Measurements from ENCODE around the gene RPP38. TPM values are rescaled to one million over a fixed set of nuclear protein-coding genes. Genes with fewer than 3 reads are reported as not detected.

Gene RPP38
- total RNA-seq, 1 experiment from 2014 or later: 23.3 TPM

DNA sequence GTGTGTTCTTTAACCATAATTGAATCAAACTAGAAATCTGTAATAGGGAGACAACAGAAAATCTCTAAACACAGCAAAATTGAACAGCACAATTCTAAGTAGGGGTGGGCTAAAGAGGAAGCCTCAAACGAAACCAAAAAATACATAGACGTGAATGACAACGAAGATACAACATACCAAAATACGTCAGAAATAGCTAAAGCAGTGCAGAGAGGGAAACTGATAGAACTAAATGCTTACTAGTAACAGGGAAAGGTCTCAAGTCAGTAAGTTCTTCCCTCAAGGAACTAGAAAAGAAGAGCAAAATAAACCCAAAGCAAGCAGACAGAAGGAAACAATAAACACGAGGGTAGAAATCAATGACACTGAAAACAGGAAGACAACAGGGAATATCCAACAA lies 19.1 kb downstream of the RPP38 start (continued):
- TF ChIP-seq RAD21 (IDR thresholded peaks at IDR 0.05; ENCODE audit: low read depth): no peak
- no peak for TF ChIP-seq SRF (IDR thresholded peaks at IDR 0.05; ENCODE audit: low read depth)
- TF ChIP-seq YY1 (IDR thresholded peaks at IDR 0.05; ENCODE audit: extremely low read depth, insufficient replicate concordance, low read depth, low read length): no peak
- no peak for TF ChIP-seq TCF7L2 (IDR thresholded peaks at IDR 0.05; ENCODE audit: borderline replicate concordance, extremely low read depth, insufficient read depth, insufficient read length)
- no peak for TF ChIP-seq POLR2AphosphoS5 (IDR thresholded peaks at IDR 0.05; ENCODE audit: low read depth, low read length)
- TF ChIP-seq SP1 (IDR thresholded peaks at IDR 0.05; ENCODE audit: low read depth): no peak
- no peak for TF ChIP-seq POLR2A (IDR thresholded peaks at IDR 0.05; ENCODE audit: borderline replicate concordance, extremely low read depth, insufficient read depth, insufficient read length)

- ChIA-PET CTCF (no interaction called here), POLR2A (no interaction called here), RAD21 (ENCODE audit: low non-redundant PET in 1 of 2, low total read pairs in 2 of 2, uncharacterized antibody in 2 of 2, unreplicated experiment in 2 of 2) (no interaction called here)
- no peak for TF ChIP-seq POLR2AphosphoS5 (IDR thresholded peaks at IDR 0.05; ENCODE audit: low read depth, low read length)
- TF ChIP-seq SRF (IDR thresholded peaks at IDR 0.05; ENCODE audit: low read depth): no peak
- TF ChIP-seq REST (IDR thresholded peaks at IDR 0.05; ENCODE audit: low read depth): no peak
- no peak for TF ChIP-seq CEBPB (IDR thresholded peaks at IDR 0.05; ENCODE audit: low read depth)
- TF ChIP-seq YY1 (IDR thresholded peaks at IDR 0.05; ENCODE audit: extremely low read depth, insufficient replicate concordance, low read depth, low read length): no peak
- no peak for TF ChIP-seq FOSL1 (IDR thresholded peaks at IDR 0.05; ENCODE audit: low read depth)
- TF ChIP-seq CTCF (IDR thresholded peaks at IDR 0.05 in 2 of 3, conservative IDR thresholded peaks at IDR 0.05 in 1 of 3; ENCODE audit: borderline replicate concordance in 1 of 3, insufficient read depth in 1 of 3, low read depth in 2 of 3, low read length in 2 of 3): no peak
- TF ChIP-seq ZFX (IDR thresholded peaks at IDR 0.05): no peak
- TF ChIP-seq SIN3A (IDR thresholded peaks at IDR 0.05; ENCODE audit: low read depth): no peak
- TF ChIP-seq POLR2A (IDR thresholded peaks at IDR 0.05; ENCODE audit: borderline replicate concordance, extremely low read depth, insufficient read depth, insufficient read length): no peak
- TF ChIP-seq EGR1 (IDR thresholded peaks at IDR 0.05; ENCODE audit: low read depth): no peak
- TF ChIP-seq, protein P1, sequence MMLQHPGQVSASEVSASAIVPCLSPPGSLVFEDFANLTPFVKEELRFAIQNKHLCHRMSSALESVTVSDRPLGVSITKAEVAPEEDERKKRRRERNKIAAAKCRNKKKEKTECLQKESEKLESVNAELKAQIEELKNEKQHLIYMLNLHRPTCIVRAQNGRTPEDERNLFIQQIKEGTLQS (IDR thresholded peaks at IDR 0.05): no peak
- TF ChIP-seq EZH2 (IDR thresholded peaks at IDR 0.05): no peak
- Histone ChIP-seq H3K9ac (ENCODE audit: low read length) (no peak overlapping the region), H4K20me1 (ENCODE audit: insufficient read depth) (no peaks in the 10 kb centered on the region), H3K27ac (ENCODE audit: low read depth, low read length) (no peak overlapping the region), H3K9me3 (ENCODE audit: control insufficient read depth in 1 of 2, insufficient read depth in 1 of 2, low read depth in 1 of 2, low read length in 2 of 2) (no peaks in the 10 kb centered on the region), H3K9me2 (ENCODE audit: insufficient read depth) (no peaks in the 10 kb centered on the region), H3K79me2 (ENCODE audit: insufficient read depth, low read length) (no peaks in the 10 kb centered on the region), H3K4me2 (ENCODE audit: low read length) (no peak overlapping the region), H3K4me3 (replicated peaks in 1 of 2; ENCODE audit: low read depth in 1 of 2, low read length in 2 of 2) (no peak overlapping the region), H3K36me3 (ENCODE audit: control insufficient read depth in 1 of 2, insufficient read depth in 2 of 2, low read length in 2 of 2) (peaks cover 1 to 24% of the 10 kb centered on the region in 2 experiments; a peak in 2 of 4 replicates), H3K27me3 (ENCODE audit: insufficient read depth, low read length) (no peaks in the 10 kb centered on the region), H3K4me1 (ENCODE audit: control insufficient read depth in 1 of 2, insufficient read depth in 2 of 2, low read length in 2 of 2) (no peaks in the 10 kb centered on the region), H2AFZ (ENCODE audit: low read depth, low read length, poor library complexity, severe bottlenecking) (no peak overlapping the region)
- no peak for ATAC-seq
- DNase-seq (ENCODE audit: low read depth, low spot score): no peak
- no TSS peak for BruUV-seq (replicated peaks)
- intact Hi-C loops (cut with micrococcal nuclease): no loop called here
Measured at GRCh38 chr10:15118615-15119014, 21.5 kb downstream of the RPP38 start.
